NK-92 (cell line): Measurements from ENCODE around the gene EML6.

ENCODE experiments used
- DNase-seq: peaks from one replicate; lab custom pipeline; 2025; ENCODE audit not compliant: unreplicated experiment; lab: John Stamatoyannopoulos, UW

EML6 gene

GRCh38 chr2:54962511-54962910 is 239.0 kb downstream of the EML6 start:
- no peak for DNase-seq

- no peak for DNase-seq
Measured at GRCh38 chr2:54962935-54963440, 239.5 kb downstream of the EML6 start.

GRCh38 chr2:54963476-54963875 is 240.0 kb downstream of the EML6 start:
- DNase-seq = no peak

- no peak for DNase-seq
Measured at GRCh38 chr2:54964271-54964670, 240.8 kb downstream of the EML6 start.

GRCh38 chr2:54964816-54965215 is 241.4 kb downstream of the EML6 start:
- DNase-seq = no peak

GRCh38 chr2:54965425-54965824 is 242.0 kb downstream of the EML6 start:
- no peak for DNase-seq

- no peak for DNase-seq
Measured at GRCh38 chr2:54966165-54966832, 242.8 kb downstream of the EML6 start.

- no peak for DNase-seq
Measured at GRCh38 chr2:54966837-54967236, 243.4 kb downstream of the EML6 start.

- DNase-seq = no peak
Measured at GRCh38 chr2:54967269-54967668, 243.8 kb downstream of the EML6 start.

- no peak for DNase-seq
Measured at GRCh38 chr2:54967759-54968365, 244.4 kb downstream of the EML6 start.

- no peak for DNase-seq
Measured at GRCh38 chr2:54968561-54969218, 245.2 kb downstream of the EML6 start.

GRCh38 chr2:54969295-54969939 is 246.0 kb downstream of the EML6 start:
- DNase-seq = no peak

GRCh38 chr2:54969940-54970338 is 246.5 kb downstream of the EML6 start:
- no peak for DNase-seq

- no peak for DNase-seq
Measured at GRCh38 chr2:54975175-54975574, 251.7 kb downstream of the EML6 start.

GRCh38 chr2:54975598-54976492 is 252.4 kb downstream of the EML6 start:
- no peak for DNase-seq

GRCh38 chr2:54977149-54977548 is 253.7 kb downstream of the EML6 start:
- DNase-seq = no peak

GRCh38 chr2:54979321-54980044 is 256.0 kb downstream of the EML6 start:
- DNase-seq = no peak

- no peak for DNase-seq
Measured at GRCh38 chr2:54981385-54981784, 257.9 kb downstream of the EML6 start.

- DNase-seq = no peak
Measured at GRCh38 chr2:54983345-54984220, 260.1 kb downstream of the EML6 start.
